Epithelial cell of prostate (primary cell): ENCODE results near the gene U2SURP.
"Not testable (repeated sequence)": the region's sequence is repeated elsewhere in the genome, so short reads cannot be mapped to it uniquely, and the experiment has no call there.

Experiments
- DNase-seq: peaks from one replicate; pipeline ENCODE4 v3.0.0-alpha.2; 2011; ENCODE audit warnings: low read depth, low spot score
- H3K27ac ChIP-seq: fragments of 450-650 bp; 2 replicates; pipeline ENCODE4 v1.5.1; 2017; ENCODE audit warnings: mild to moderate bottlenecking

Gene U2SURP

GRCh38 chr3:143066033-143066432, 64.7 kb downstream of the U2SURP start:
- no peak overlapping the region for H3K27ac ChIP-seq
- DNase-seq = no peak

- DNase-seq = no peak
Observed at GRCh38 chr3:143067201-143067600, 65.8 kb downstream of the U2SURP start.

GRCh38 chr3:143068059-143068458, 66.7 kb downstream of the U2SURP start:
- no peak for DNase-seq
- no peak overlapping the region for H3K27ac ChIP-seq

More at GRCh38 chr3:143067201-143067600, 65.8 kb downstream of the U2SURP start:
- H3K27ac ChIP-seq = no peak overlapping the region

DNA sequence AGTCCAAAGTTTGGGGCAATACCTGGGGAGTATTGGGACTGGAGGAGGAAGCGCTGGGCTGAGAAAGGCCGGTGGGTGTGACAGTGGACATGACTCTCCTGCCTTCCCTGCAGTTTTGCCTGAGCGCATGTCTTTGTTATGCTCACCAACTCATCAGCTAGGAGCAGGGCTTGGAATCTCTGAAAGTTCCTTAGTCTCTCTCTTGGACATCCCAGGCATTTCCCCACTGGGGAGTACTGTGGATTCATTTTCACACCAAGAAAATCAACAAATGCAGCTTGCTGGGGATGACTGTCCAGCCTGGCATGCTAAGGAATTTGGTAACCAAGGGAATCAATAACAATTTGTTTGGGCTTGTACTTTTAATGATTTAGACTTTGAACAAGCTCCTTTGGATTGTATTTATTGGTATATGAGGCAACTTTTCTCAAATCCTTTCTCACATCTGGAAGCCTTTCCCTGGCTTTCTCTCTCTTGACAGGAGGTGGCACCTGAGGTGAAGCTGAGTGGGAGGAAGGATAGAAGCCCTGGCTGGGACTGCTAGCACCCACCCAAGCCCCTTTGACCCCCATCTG, 69.7 kb downstream of the U2SURP start:
- peak overlapping the region; percentile 46 for H3K27ac ChIP-seq
- peak; percentile 51 for DNase-seq

GRCh38 chr3:143071776-143072175, 70.4 kb downstream of the U2SURP start:
- no peak for DNase-seq
- peak overlapping the region; percentile 46 for H3K27ac ChIP-seq

GRCh38 chr3:143072298-143073020, 71.1 kb downstream of the U2SURP start:
- H3K27ac ChIP-seq = peak overlapping the region; percentile 46

DNA sequence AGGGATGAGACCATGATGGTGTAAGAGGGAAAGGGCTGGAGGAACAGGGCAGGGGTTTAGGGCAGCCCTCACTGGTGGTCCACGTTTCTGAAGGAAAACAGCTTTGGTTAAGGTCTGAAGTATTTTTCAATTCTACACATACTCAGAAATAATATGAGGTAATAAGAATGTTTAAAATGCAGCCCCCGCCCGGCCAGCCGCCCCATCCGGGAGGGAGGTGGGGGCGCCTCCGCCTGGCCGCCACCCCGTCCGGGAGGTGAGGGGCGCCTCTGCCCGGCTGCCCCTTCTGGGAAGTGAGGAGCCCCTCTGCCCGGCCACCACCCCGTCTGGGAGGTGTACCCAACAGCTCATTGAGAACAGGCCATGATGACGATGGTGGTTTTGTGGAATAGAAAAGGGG, 72.2 kb downstream of the U2SURP start:
- DNase-seq = not testable (repeated sequence)

More at GRCh38 chr3:143072298-143073020, 71.1 kb downstream of the U2SURP start:
- DNase-seq = not testable (repeated sequence)

GRCh38 chr3:143073983-143074382, 72.6 kb downstream of the U2SURP start:
- not testable (repeated sequence) for H3K27ac ChIP-seq, DNase-seq

More for the DNA sequence above, 72.2 kb downstream of the U2SURP start:
- not testable (repeated sequence) for H3K27ac ChIP-seq

DNA sequence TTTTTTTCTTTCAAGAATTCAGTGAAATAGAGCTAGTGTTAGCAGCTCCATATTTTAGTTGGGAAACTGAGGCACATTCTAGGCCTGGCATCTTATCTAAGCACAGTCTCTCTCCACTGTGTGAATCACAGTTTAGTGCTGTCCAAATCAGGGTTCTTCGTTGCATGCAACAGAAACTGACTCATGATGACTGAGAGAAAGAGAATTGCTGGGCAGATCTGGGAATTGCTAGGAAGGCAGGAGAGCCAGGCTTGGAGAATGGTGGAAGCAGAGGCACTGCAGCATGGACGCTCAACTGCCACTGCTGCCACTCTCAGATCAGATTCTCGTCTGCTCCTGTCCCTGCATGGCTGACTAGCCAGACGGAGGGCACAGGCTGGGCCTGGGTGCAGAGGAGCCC, 77.5 kb downstream of the U2SURP start:
- DNase-seq = no peak
- no peak overlapping the region for H3K27ac ChIP-seq

GRCh38 chr3:143080196-143080595, 78.8 kb downstream of the U2SURP start:
- H3K27ac ChIP-seq = no peak overlapping the region
- no peak for DNase-seq

- H3K27ac ChIP-seq = no peak overlapping the region
- no peak for DNase-seq
Observed at GRCh38 chr3:143081365-143081764, 80.0 kb downstream of the U2SURP start.

GRCh38 chr3:143081844-143082778, 80.7 kb downstream of the U2SURP start:
- no peak overlapping the region for H3K27ac ChIP-seq
- DNase-seq = no peak

GRCh38 chr3:143083781-143084180, 82.4 kb downstream of the U2SURP start:
- DNase-seq = no peak

DNA sequence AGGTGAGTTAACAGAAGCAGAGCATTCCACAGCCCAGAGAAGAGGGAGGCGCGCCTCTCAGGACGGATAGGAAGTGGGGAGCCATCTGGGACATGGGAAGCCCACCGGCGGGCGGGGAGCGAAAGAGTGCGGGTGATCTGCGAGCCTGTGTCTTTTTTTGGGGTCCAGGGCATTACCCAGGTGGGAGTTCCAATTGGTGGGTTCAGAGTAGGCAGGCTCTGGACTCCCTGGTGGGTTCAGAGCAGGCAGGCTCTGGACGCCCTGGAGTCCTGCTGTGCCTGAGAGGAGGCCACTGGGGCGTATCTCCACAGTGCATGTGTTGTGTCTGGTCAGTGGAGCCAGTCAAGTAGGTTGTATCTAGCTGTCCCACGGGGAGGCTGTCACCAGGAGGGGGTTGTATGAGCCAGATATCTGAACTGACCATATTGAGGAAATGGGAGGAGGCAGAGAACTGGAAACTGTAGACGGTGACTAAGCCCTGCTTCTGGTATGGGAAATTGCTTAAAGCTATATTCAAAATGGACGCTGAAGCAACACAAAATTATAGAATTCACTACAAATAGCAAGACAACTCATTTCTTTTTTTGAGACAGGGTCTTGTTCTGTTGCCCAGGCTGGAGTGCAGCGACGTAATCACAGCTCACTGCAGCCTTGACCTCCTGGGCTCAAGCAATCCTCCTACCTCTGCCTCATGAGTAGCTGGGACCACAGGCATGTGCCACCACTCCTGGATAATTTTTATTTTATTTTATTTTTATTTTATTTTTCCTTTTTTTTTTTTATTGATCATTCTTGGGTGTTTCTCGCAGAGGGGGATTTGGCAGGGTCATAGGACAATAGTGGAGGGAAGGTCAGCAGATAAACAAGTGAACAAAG, 83.7 kb downstream of the U2SURP start:
- no peak for DNase-seq
- no peak overlapping the region for H3K27ac ChIP-seq

More at GRCh38 chr3:143083781-143084180, 82.4 kb downstream of the U2SURP start:
- no peak overlapping the region for H3K27ac ChIP-seq

DNA sequence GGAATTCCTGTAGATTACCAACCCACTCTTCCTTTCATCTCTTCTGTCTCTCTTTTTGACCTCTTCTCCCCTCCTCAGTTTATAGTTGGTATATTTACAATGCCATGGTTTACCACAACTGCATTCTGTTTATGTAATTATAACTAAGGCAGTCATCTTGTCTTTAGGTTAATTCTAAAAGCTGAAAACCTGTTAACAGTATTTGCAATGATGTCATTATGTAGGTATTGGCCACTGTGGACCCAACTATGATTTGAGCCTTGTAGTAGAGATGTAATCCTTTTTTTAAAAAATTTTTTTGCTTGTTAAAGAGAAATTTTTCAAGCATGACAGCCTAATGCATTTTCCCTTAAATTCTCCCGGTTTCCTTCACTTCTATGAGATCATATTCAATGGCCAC, 87.5 kb downstream of the U2SURP start:
- no peak for DNase-seq

GRCh38 chr3:143089965-143090364, 88.6 kb downstream of the U2SURP start:
- no peak for DNase-seq
- H3K27ac ChIP-seq = no peak overlapping the region

More for the DNA sequence above, 87.5 kb downstream of the U2SURP start:
- H3K27ac ChIP-seq = no peak overlapping the region

DNA sequence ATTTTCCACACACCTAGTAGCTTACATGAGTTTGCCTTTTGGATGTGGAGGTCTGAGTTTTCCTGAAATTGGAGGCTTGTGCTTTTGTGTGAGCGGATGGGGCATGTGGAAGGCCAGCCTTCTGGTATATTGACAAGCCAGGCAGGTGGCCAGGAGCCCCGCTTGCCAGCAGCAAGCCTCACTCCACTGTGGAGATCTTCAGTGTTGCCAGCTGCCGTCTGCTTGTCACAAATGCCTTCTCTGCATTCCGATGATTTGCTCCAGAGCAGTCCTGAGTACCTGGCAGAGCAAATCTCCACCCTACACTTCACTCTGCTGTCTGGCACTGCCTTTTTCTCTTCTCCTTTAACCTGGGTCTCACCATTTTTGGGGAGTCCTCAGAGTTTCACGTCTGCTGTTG, 89.1 kb downstream of the U2SURP start:
- no peak for DNase-seq
- H3K27ac ChIP-seq = no peak overlapping the region

DNA sequence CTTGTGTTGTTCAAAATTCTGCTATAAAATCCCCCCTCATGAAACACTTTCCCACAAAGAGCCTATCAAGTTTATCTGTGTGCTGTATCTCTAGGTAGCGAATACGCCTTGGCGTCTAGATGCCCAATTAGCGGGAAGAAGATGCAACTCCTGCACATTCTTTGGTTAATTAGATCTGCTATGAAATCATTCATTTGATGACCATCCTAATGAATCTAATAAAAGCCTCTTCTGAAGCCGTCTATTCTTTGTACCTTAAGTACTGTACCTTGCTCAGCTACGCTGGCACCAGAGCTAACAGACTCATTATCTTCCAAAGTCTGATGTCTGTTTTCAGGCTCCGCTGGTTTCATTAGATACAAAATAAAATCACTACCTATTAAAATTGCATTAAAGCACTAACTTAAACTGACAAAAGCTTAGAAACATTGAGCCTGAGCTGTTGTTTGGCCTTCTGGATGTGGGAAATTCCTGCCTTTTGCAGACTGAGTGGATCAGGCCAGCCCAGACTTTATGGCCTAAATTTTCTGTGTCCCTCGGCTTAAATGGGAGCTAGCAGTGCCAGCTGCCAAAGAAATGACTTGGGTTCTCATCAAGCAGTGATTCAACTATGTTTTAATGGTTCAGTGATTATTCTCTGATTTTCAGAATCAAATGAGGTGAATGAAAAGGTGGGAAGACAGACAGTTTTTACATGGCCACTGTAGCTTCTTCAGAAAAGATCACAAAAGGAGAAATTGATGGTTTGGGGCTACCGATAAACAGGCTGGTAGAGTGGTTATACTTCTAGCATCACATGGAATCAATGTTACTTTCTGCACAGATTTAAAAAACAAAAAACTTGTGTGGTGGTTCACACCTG, 89.8 kb downstream of the U2SURP start:
- DNase-seq = no peak
- H3K27ac ChIP-seq = no peak overlapping the region

GRCh38 chr3:143092191-143092590, 90.8 kb downstream of the U2SURP start:
- DNase-seq = no peak

More at GRCh38 chr3:143092191-143092590, 90.8 kb downstream of the U2SURP start:
- H3K27ac ChIP-seq = no peak overlapping the region
